MG63 (cell line): ENCODE results near the gene CBFA2T3. TPM values are rescaled to one million over a fixed set of nuclear protein-coding genes. Genes with fewer than 3 reads are reported as not detected.

Source experiments
- DNase-seq: peaks from one replicate; pipeline ENCODE4 v3.0.0-alpha.2; 2020
- H3K27me3 ChIP-seq: fragments of 250-450 bp; sonication (Bioruptor Pico); 2 replicates; pipeline ENCODE4 v1.5.1; 2020; ENCODE audit warnings: mild to moderate bottlenecking, moderate library complexity
- H3K36me3 ChIP-seq: fragments of 250-450 bp; sonication (Bioruptor Pico); 2 replicates; pipeline ENCODE4 v1.5.1; 2020; ENCODE audit warnings: mild to moderate bottlenecking, moderate library complexity
- H3K4me3 ChIP-seq: fragments of 250-450 bp; sonication (Bioruptor Pico); 2 replicates; pipeline ENCODE4 v1.5.1; 2020; ENCODE audit warnings: mild to moderate bottlenecking, moderate library complexity
- H3K9me3 ChIP-seq: fragments of 250-450 bp; sonication (Bioruptor Pico); 2 replicates; pipeline ENCODE4 v1.5.1; 2020; ENCODE audit warnings: mild to moderate bottlenecking, moderate library complexity
- total RNA-seq: library from RNA; depleted of rRNA; stranded (reverse); fragments of >200 nt; shearing (Covaris generic); gene quantifications from 2 replicates; pipeline ENCODE4 v1.2.3, GENCODE V29; 2014; ENCODE audit warnings: low replicate concordance

The CBFA2T3 gene
- total RNA-seq, 1 experiment from 2014 or later, result not detected

DNA sequence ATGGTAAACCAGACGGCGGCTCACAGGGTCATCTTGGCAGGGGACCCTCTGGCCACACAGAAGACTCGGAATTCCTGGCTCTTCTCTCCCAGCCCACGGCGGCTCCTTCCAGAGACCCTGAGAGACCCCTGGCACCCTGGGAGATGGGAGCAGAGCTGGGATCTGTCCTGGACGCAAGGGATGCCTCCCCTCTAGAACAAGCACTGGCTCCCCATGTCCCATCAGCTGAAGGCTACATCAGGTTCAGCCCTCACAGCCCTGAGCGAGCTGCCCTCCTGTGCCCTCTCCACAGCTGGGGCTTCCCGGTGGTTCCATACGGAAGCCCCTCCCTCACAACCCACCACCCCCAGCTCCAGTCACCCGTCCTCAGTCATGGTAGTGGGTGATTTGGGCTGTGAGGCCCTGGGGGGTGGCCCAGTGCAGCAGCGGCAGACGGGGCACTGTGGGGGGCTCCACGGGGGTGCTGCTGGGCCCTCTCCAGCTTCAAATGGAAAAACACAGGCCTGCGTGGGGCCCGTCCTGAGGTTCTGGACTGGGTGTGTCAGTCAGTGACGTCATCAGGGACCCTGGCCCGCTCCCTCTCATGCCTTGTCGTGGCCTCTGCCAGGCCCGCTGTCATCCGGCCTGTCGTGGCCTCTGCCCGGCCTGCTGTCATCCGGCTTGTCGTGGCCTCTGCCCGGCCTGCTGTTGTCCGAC, 13.0 kb upstream of the CBFA2T3 start:
- DNase-seq, result no peak
- Histone ChIP-seq H3K27me3 (no peaks in the 10 kb centered on the region), H3K36me3 (no peaks in the 10 kb centered on the region), H3K9me3 (no peaks in the 10 kb centered on the region), H3K4me3 (no peak overlapping the region)

DNA sequence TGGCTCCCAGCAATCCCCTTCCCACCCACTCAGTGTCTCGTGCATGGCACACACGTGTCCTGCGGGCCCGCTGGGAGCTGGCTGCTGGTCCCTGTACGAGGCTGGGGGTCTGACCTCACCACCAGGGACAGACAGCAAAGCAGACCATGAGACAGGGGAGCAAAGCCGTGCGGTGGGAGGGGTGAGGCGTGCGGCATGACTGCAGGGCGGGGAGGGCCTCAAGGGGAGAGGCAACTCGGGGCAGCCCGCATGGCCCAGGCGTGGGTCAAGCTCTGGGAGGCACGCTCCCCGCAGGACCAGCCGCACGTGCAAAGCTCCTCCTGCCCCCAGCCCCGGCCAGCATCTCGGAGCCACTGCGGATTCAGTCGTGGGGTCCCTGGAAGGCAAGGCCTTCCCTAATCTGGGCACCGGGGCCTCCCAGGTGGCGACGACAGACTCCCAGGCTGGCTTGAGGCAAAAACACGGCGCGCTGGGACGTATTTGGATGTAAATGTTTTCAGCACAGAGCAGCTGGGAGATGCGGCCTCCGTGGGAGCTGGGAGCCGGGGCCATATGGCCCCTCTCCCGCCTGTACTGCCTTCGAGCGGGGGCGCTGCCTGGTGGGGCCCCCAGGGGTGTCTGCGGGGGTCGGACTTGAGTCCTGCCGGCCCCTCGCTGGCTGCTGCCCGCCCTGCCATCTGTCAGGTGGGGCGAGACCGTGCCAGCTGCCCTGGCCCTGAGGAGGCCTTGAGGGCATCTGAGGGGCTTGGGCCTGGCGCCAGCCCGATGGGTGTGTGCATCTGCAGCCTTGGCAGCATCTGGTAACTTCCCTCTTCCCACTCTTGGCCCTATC, 12.2 kb upstream of the CBFA2T3 start:
- H3K4me3 ChIP-seq, result no peak overlapping the region
- H3K27me3 ChIP-seq, result no peaks in the 10 kb centered on the region
- H3K36me3 ChIP-seq, result no peaks in the 10 kb centered on the region
- no peak for DNase-seq
- no peaks in the 10 kb centered on the region for H3K9me3 ChIP-seq

GRCh38 chr16:88985521-88985920, 8.5 kb upstream of the CBFA2T3 start:
- Histone ChIP-seq H3K27me3 (no peaks in the 10 kb centered on the region), H3K4me3 (no peak overlapping the region), H3K9me3 (no peaks in the 10 kb centered on the region), H3K36me3 (no peaks in the 10 kb centered on the region)
- no peak for DNase-seq

DNA sequence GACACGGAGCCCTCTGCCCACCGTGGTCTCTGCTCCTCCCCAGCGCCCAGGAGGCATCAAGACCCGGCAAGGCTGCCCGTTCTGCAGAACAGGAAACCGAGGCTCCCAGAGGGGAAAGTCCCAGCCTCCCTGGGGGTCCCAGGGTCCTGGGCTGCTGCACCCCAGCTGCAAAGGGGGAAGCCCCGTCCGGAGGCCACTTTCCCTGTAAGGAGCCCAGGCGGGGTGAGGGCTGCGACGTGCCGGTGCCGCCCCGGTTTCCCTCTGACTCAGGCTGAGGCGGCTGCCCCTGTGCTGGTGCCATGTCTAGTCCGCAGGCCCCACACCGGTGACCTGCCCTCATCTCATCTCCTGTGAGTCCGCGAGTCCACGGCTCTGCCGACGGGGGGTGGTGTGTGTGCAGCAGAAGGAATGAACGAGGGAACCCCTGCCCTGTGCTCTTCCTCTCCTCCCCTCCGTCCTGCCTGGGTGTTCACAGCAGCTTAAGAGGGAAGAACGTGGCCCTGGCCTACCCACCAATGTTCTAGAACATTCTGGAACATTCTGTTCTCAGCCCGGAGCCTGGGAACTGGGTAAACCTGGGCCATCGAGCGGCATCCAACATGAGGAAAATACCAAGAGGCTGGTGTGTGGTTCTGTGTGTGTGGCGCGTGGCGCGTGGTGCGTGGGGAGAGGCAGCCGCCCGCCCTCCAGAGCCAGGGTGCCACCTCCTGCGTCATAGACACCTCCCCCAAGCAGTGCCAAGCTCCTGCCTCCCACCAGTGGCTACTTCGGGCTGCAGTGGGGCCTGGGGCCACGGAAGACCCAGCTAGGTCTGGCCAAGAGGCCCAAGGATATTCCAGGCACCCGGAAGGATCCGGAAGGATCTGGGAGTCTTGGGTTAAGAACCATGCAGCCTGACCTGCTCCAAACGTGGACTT, 7.0 kb upstream of the CBFA2T3 start:
- no peak for DNase-seq
- Histone ChIP-seq H3K36me3 (no peaks in the 10 kb centered on the region), H3K27me3 (no peaks in the 10 kb centered on the region), H3K4me3 (no peak overlapping the region), H3K9me3 (no peaks in the 10 kb centered on the region)

GRCh38 chr16:88983165-88983564, 6.2 kb upstream of the CBFA2T3 start:
- DNase-seq, result no peak
- H3K9me3 ChIP-seq, result no peaks in the 10 kb centered on the region
- H3K27me3 ChIP-seq, result no peaks in the 10 kb centered on the region
- no peaks in the 10 kb centered on the region for H3K36me3 ChIP-seq
- H3K4me3 ChIP-seq, result no peak overlapping the region

DNA sequence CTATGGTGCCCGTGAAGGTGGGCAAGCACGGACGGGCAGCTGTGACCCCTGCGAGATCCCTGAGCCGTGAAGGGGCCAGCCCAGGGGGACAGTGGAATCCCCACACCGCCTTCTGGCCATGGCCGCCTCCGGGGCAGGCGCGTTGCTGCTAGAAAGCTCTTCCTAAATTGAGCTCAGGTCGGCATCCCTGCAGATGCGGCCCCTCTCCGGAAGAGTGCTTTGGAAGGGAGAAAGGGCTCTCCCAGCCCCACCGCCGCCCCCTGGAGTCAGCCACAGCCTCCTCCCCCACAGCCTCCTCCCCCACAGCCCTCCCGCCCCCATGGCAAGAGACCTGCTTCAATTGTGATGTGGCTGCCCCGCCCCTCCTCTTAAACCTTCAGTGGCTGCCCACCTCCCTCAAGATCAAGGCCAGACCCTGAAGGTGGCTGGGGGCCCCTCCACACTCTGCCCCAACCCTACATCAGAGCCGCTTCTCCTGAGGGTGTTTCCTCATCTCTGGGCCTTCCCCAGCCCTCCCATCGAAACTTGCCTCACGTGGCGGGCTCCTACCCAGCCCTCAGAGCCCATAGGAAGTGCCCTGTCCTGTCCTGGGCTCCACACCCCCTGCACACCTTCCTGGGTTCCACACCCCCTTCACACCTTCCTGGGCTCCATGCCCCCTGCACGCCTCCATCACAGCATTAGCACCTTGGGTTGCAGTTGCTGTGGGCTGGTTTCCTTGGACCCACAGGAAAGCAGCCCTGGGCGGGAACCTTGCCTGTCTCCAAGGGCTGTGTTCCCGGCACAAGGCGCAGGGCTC, 5.5 kb upstream of the CBFA2T3 start:
- H3K27me3 ChIP-seq, result no peaks in the 10 kb centered on the region

GRCh38 chr16:88979353-88980015, 2.5 kb upstream of the CBFA2T3 start:
- no peak for DNase-seq
- Histone ChIP-seq H3K4me3 (no peak overlapping the region), H3K36me3 (no peaks in the 10 kb centered on the region), H3K27me3 (no peaks in the 10 kb centered on the region), H3K9me3 (no peaks in the 10 kb centered on the region)

More for the DNA sequence above, 5.5 kb upstream of the CBFA2T3 start:
- DNase-seq, result no peak
- Histone ChIP-seq H3K9me3 (no peaks in the 10 kb centered on the region), H3K4me3 (no peak overlapping the region), H3K36me3 (no peaks in the 10 kb centered on the region)

- Histone ChIP-seq H3K4me3 (no peak overlapping the region), H3K9me3 (no peaks in the 10 kb centered on the region), H3K27me3 (no peaks in the 10 kb centered on the region), H3K36me3 (no peaks in the 10 kb centered on the region)
- no peak for DNase-seq
These were observed 1.8 kb upstream of the CBFA2T3 start for GRCh38 chr16:88978608-88979346.

- DNase-seq, result no peak
- Histone ChIP-seq H3K36me3 (no peaks in the 10 kb centered on the region), H3K4me3 (no peak overlapping the region), H3K27me3 (no peaks in the 10 kb centered on the region), H3K9me3 (no peaks in the 10 kb centered on the region)
These were observed 1.0 kb upstream of the CBFA2T3 start for GRCh38 chr16:88977812-88978607.

GRCh38 chr16:88976366-88977017, 515 bp downstream of the CBFA2T3 start:
- Histone ChIP-seq H3K36me3 (no peaks in the 10 kb centered on the region), H3K4me3 (no peak overlapping the region), H3K27me3 (no peaks in the 10 kb centered on the region), H3K9me3 (no peaks in the 10 kb centered on the region)
- no peak for DNase-seq

- H3K36me3 ChIP-seq, result no peaks in the 10 kb centered on the region
- H3K9me3 ChIP-seq, result no peaks in the 10 kb centered on the region
- DNase-seq, result no peak
- H3K4me3 ChIP-seq, result no peak overlapping the region
- no peaks in the 10 kb centered on the region for H3K27me3 ChIP-seq
These were observed 1.4 kb downstream of the CBFA2T3 start for GRCh38 chr16:88975511-88976061.

DNA sequence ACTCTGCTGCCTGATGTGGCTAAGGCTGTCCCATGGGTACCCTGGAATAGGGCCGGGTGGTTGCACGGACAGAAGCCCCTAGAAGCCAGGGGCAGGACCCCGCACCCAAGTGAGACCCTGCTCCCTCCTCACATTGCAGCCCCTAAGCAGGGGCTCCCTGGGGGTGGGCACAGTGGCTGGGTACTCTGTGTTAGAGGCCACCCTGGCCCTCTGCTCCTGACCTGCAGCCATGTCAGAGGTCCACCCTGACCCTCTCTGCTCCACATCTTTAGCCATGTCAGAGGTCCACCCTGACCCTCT, 2.1 kb downstream of the CBFA2T3 start:
- no peaks in the 10 kb centered on the region for H3K9me3 ChIP-seq
- H3K36me3 ChIP-seq, result no peaks in the 10 kb centered on the region
- no peak overlapping the region for H3K4me3 ChIP-seq
- no peaks in the 10 kb centered on the region for H3K27me3 ChIP-seq
- DNase-seq, result no peak

DNA sequence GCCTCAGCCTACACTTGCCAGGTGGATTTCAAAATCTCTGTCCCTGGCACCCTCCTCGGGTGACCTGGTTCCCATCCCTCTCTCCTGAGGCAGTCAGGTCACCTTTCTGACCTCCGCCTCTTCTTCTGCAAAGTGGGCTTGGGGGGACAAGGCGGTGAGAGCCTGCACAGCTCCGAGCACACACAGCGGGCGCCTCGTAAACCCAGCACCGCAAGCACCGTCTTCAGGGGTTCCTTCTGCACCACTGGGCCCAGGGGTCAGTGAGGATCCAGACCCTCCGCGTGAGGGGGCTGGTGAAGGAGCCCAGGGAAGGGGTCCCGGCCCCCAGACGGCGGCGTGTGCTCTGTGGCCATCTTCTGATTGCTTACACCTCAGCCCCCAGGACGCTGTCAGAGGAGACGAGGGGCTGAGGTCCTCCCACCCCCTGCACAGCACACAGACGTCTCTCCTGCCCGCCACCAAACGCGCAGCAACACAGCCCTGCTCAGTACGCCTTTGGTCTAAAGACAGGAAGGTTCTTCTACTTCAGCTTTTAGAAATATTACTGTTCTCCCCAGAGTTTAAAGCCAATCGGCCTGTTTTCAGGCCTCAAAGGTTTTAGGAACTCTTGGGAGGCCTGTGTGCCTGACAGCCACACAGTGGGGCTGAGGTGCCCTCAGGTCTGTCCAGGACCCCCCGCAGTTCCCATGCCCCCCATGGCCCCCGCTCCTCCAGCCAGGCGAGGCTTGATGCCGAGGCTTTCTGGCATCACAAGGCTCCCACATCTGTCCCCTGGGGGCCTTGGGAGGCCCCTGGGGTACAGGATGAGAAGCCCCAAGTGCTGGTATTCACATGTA, 2.7 kb downstream of the CBFA2T3 start:
- no peaks in the 10 kb centered on the region for H3K27me3 ChIP-seq
- H3K4me3 ChIP-seq, result no peak overlapping the region
- no peak for DNase-seq
- no peaks in the 10 kb centered on the region for H3K9me3 ChIP-seq
- H3K36me3 ChIP-seq, result no peaks in the 10 kb centered on the region
